ENCODE results near the gene C9orf72. TPM values are rescaled to one million over a fixed set of nuclear protein-coding genes. Genes with fewer than 3 reads are reported as not detected.
A peak's percentile ranks its signal among the peaks of the same experiment; 100 is the strongest.

Gene C9orf72
- total and polyA plus RNA-seq, 3 donors from 2014 or later: 27.9 to 38.5 (median 32.0) TPM

DNA sequence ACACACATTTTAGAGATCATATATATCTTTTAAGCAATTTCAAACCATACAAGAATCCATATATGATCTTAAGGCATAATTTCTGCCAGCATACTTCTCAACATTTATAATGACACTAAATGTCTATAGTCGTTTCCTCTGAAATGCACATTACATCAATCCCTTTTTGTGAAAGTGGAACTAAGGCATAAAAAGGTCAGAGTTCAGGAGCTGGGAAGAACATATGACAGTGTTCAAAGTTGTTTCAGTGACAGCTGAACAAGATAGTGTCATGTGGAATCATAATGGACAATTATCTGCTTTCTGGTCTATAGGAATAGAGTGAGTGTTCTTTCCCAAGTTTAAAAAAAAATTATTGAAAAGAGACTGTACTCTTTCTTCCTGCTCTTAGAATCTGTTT, 41.2 kb downstream of the C9orf72 start:
- no peak for DNase-seq
- intact Hi-C loops (cut with DNase I; ENCODE audit: low total_unique reads): no loop called here
- Histone ChIP-seq H3K9me3 (no peaks in the 10 kb centered on the region), H3K36me3 (ENCODE audit: low read depth, missing control alignments) (no peaks in the 10 kb centered on the region), H3K4me1 (peaks cover 6% of the 10 kb centered on the region), H3K27ac (no peak overlapping the region), H3K4me3 (no peak overlapping the region), H3K27me3 (no peaks in the 10 kb centered on the region)
- TF ChIP-seq, protein P1, sequence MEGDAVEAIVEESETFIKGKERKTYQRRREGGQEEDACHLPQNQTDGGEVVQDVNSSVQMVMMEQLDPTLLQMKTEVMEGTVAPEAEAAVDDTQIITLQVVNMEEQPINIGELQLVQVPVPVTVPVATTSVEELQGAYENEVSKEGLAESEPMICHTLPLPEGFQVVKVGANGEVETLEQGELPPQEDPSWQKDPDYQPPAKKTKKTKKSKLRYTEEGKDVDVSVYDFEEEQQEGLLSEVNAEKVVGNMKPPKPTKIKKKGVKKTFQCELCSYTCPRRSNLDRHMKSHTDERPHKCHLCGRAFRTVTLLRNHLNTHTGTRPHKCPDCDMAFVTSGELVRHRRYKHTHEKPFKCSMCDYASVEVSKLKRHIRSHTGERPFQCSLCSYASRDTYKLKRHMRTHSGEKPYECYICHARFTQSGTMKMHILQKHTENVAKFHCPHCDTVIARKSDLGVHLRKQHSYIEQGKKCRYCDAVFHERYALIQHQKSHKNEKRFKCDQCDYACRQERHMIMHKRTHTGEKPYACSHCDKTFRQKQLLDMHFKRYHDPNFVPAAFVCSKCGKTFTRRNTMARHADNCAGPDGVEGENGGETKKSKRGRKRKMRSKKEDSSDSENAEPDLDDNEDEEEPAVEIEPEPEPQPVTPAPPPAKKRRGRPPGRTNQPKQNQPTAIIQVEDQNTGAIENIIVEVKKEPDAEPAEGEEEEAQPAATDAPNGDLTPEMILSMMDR (IDR thresholded peaks at IDR 0.05): no peak
- WGBS, 2 donors: 72 to 85% methylated on average over 1 of the region's 1 CpG

DNA sequence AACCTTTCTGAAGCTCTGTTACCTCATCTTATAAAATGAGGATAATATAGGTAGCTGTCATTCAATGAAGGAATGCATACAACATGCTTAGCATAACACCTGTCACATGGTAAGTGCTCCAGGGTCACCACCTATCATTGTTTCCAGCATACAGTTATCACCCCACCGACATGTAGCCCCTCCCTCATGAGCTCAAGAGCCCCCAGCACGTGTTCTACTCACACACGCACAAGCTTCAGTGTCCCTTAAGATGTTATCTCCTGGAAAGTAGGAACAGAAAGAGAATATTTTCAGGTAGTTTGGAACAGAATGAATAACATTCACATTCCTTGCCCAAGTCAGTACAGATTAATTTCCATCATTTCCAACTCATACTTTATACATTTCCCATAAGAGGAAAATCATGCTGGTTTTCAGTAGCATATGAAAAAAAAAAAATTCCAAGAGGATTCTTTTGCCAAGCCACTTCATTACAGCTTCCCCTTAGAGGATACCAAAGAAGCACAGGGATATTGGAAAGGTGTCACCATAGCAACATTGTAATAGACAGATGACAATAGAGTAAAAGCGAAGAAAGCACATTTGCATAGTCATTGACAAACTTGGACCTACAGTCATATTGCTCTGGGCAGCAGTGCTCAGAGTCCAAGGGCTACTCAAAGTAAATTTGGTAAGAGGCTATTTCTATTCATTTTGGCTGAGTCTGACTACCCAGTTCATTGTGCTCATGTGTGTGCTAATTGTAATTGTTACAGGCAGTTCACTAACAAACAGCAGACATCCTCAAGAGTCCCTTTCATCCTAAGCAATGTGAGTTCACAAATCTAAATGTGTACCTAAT, 42.1 kb downstream of the C9orf72 start:
- Histone ChIP-seq H3K4me3 (no peak overlapping the region), H3K9me3 (no peaks in the 10 kb centered on the region), H3K36me3 (ENCODE audit: low read depth, missing control alignments) (no peaks in the 10 kb centered on the region), H3K27me3 (no peaks in the 10 kb centered on the region), H3K4me1 (peaks cover 6% of the 10 kb centered on the region), H3K27ac (no peak overlapping the region)
- DNase-seq: no peak
- TF ChIP-seq, protein P1 (IDR thresholded peaks at IDR 0.05): no peak
- no peak for TF ChIP-seq POLR2A (IDR thresholded peaks at IDR 0.05)
- 54 to 63% methylated on average over 4 of the region's 4 CpGs for WGBS, 2 donors
- intact Hi-C loops (cut with DNase I; ENCODE audit: low total_unique reads): no loop called here

DNA sequence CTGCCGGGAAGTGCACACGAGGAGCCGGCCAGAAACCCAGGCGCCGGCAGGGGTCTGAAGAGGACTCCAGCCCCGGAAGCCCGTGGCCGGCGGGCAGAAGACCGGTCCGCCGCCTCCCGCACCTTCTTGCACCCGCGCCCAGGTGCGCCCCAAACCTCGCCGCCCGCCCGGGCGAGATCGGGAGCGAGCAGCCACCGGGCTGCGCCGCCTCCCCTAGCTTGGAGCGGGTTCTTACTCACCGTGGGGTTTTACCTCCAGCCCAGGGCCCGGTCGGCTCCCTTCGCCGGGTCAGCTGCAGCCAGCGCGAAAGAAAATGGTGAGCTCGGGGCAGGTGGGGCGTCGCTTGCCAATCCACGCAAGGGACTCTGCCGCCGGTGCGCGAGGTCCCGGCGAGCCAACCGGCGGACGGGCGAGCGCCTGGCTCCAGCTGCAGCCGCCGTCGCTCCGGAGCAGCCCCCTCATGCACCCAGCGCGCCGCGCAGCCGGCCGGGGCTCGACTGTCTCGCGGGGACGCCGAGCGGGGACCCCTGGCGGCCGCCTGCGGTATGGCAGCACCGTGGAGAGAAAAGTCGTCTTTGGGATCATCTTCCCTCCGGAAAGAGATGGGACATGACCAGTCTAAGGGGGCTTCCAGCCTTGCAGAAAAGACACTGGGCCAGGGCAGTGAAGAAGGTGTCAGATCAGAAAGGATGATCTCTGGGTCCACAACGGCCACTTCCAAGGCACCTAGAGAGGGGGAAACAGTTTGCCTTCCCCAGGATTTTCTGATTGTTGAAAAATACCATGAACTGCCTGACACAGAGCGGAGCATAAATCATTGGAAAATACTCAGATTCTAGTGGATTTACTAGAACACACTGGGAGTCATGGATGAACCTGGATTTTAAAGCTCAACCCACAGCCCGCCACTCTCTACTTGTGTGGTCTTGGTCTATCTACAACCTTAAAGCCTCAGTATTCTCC, 43.7 kb downstream of the C9orf72 start, which contains the start of gene MOB3B:
TSS of gene MOB3B (minus strand) at position 499 of the 963 bp plus-strand sequence. CDS start 74,264 bp downstream, outside the sequence.
- 3 to 40% methylated on average over 2 to 60 of the region's 74 CpGs for WGBS, 2 donors
- no peaks in the 10 kb centered on the region for H3K36me3 ChIP-seq (ENCODE audit: low read depth, missing control alignments)
- H3K9me3 ChIP-seq: no peaks in the 10 kb centered on the region
- H3K4me3 ChIP-seq: peak within 1 kb of the TSS; percentile 78 to 87
- intact Hi-C loops (cut with DNase I; ENCODE audit: low total_unique reads): loop anchor here (5.0 kb wide), 1 partner anchor 197 kb away; no protein-coding TSS in a partner anchor
- DNase-seq: peak; percentile 90
- H3K4me1 ChIP-seq: peaks cover 6% of the 10 kb centered on the region
- peak within 1 kb of the TSS; percentile 89 to 96 for H3K27ac ChIP-seq
- no peaks in the 10 kb centered on the region for H3K27me3 ChIP-seq
- TF ChIP-seq, protein P1 (IDR thresholded peaks at IDR 0.05): peak; percentile 96 to 98 (median 97)
- no peak for TF ChIP-seq POLR2A (IDR thresholded peaks at IDR 0.05)

DNA sequence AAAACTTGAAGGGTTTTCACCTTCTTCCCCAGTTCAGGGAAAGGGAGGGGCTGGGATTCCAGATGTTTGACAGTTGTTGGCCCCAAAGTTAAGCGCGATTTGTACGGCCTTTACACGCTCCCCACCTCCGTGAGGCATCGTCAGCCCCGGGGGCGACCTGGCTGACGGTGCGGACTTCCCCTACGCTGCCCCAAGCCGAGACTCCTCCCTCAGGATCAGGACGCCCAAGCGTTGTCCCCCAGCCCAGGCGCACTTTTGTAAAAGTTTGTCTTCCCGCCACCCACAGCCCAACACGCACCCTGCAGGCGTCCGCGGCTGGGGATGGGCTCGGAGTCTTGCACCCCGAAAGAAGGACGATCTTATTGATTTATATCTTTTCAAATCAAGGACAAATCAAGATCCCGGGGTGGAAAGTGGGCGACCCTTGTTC, 44.4 kb downstream of the C9orf72 start:
- Histone ChIP-seq H3K4me3 (peak overlapping the region; percentile 78 to 87), H3K9me3 (no peaks in the 10 kb centered on the region), H3K36me3 (ENCODE audit: low read depth, missing control alignments) (no peaks in the 10 kb centered on the region), H3K4me1 (peaks cover 6% of the 10 kb centered on the region), H3K27me3 (no peaks in the 10 kb centered on the region), H3K27ac (peak overlapping the region; percentile 89 to 96)
- WGBS, 2 donors: 0 to 1% methylated on average over 23 to 25 of the region's 25 CpGs
- TF ChIP-seq, protein P1 (IDR thresholded peaks at IDR 0.05): no peak
- no peak for TF ChIP-seq POLR2A (IDR thresholded peaks at IDR 0.05)
- intact Hi-C loops (cut with DNase I; ENCODE audit: low total_unique reads): loop anchor here (5.0 kb wide), 1 partner anchor 197 kb away; no protein-coding TSS in a partner anchor
- DNase-seq: peak; percentile 65
